ENCODE measurements around the gene UBC. TPM values are rescaled to one million over a fixed set of nuclear protein-coding genes. Genes with fewer than 3 reads are reported as not detected.
"Not testable (repeated sequence)": the region's sequence is repeated elsewhere in the genome, so short reads cannot be mapped to it uniquely, and the experiment has no call there.

UBC gene
- total and polyA plus RNA-seq, 9 of the 15 experiments (the other 6 are each of a cell fraction or from before 2014, with no cell fraction given) = 533 to 1,153 (median 813) TPM

GRCh38 chr12:124938108-124938507 lies 23.7 kb upstream of the UBC start (continued):
- TF ChIP-seq TFE3 (CRISPR knock-in tag; IDR thresholded peaks at IDR 0.05) = no peak
- no peak for TF ChIP-seq C11orf30 (IDR thresholded peaks at IDR 0.05; ENCODE audit: low read depth)
- no peak for TF ChIP-seq ZNF592 (IDR thresholded peaks at IDR 0.05)
- TF ChIP-seq ZNF395 (CRISPR knock-in tag; IDR thresholded peaks at IDR 0.05) = no peak
- no peak for TF ChIP-seq ZNF12 (CRISPR knock-in tag; IDR thresholded peaks at IDR 0.05)
- no peak for TF ChIP-seq GABPB2 (CRISPR knock-in tag; conservative IDR thresholded peaks at IDR 0.05)
- TF ChIP-seq FOXP1 (CRISPR knock-in tag; IDR thresholded peaks at IDR 0.05) = no peak

GRCh38 chr12:124931528-124931927 lies 17.1 kb upstream of the UBC start:
- H3K79me2 ChIP-seq (ENCODE audit: control insufficient read depth, insufficient read depth, low read length); FAIRE-seq; ATAC-seq; in situ Hi-C loops (cut with MboI); BruUV-seq (replicated peaks); H3K36me3 ChIP-seq (ENCODE audit: control insufficient read depth, insufficient read depth, low read length); intact Hi-C loops (cut with micrococcal nuclease); H3K4me2 ChIP-seq (ENCODE audit: insufficient read depth, low read length); H3K27ac ChIP-seq (ENCODE audit: extremely low read depth, low read depth, low read length); H3K4me3 ChIP-seq; H2AFZ ChIP-seq (ENCODE audit: low read depth, low read length); H3K27me3 ChIP-seq (ENCODE audit: control insufficient read depth in 2 of 2, insufficient read depth in 2 of 2, low read length in 2 of 2); H3K9me1 ChIP-seq (ENCODE audit: control insufficient read depth, insufficient read depth, low read length); H3K9ac ChIP-seq (ENCODE audit: insufficient read depth in 1 of 2, low read depth in 2 of 2, low read length in 2 of 2); DNase-seq (ENCODE audit: extremely low read depth in 1 of 4, low spot score in 3 of 4); H4K20me1 ChIP-seq (replicated peaks; ENCODE audit: control insufficient read depth, insufficient read depth, low read length); CTCF ChIA-PET (ENCODE audit: low intra/inter-chr PET ratio); H3K9me3 ChIP-seq (replicated peaks; ENCODE audit: control insufficient read depth, insufficient read depth, low read depth, low read length): not testable (repeated sequence)
- peaks cover 13 to 16% of the 10 kb centered on the region in 2 experiments; a peak in 4 of 5 replicates for H3K4me1 ChIP-seq (replicated peaks in 1 of 2; ENCODE audit: control insufficient read depth in 2 of 2, insufficient read depth in 2 of 2, low read length in 2 of 2)
- WGBS (ENCODE audit: insufficient coverage, low coverage, missing lambda C conversion rate) = 64% methylated on average over 9 of the region's 9 CpGs
- POLR2A ChIA-PET = interaction anchor here (1.3 to 9.2 kb wide), 3 partner anchors 9 to 15 kb away, joined by 3 to 123 read pairs (median 4); partner anchors contain the start of gene UBC

Data from K562 (cell line).